Memory B cell (primary cell): Measurements from ENCODE around the gene GRM8.

Experiments
- ATAC-seq: fragments of 150-1000 bp; cut with Tn5 transposase; 2 replicates; pipeline ENCODE4 v1.10.0; 2021; ENCODE audit warnings: low read depth, mild to moderate bottlenecking, moderate library complexity
- DNase-seq, 2 donors: peaks; one replicate each; pipeline ENCODE4 v3.0.0; 2022; ENCODE audit warnings: low spot score in 2 of 2
- H3K27ac Mint-ChIP-seq: one replicate; pipeline ENCODE4 v1.8.0; 2022; ENCODE audit warnings: mild to moderate bottlenecking, moderate library complexity, mixed read lengths
- H3K27me3 Mint-ChIP-seq: one replicate; pipeline ENCODE4 v1.8.0; 2022; ENCODE audit warnings: mixed read lengths
- H3K36me3 Mint-ChIP-seq: one replicate; pipeline ENCODE4 v1.8.0; 2022; ENCODE audit warnings: mild to moderate bottlenecking, mixed read lengths
- H3K4me1 Mint-ChIP-seq: one replicate; pipeline ENCODE4 v1.8.0; 2022; ENCODE audit warnings: mixed read lengths
- H3K4me3 Mint-ChIP-seq: one replicate; pipeline ENCODE4 v1.8.0; 2022; ENCODE audit warnings: mild to moderate bottlenecking, moderate library complexity, mixed read lengths
- H3K9me3 Mint-ChIP-seq: one replicate; pipeline ENCODE4 v1.8.0; 2022; ENCODE audit warnings: mixed read lengths

The GRM8 gene

DNA sequence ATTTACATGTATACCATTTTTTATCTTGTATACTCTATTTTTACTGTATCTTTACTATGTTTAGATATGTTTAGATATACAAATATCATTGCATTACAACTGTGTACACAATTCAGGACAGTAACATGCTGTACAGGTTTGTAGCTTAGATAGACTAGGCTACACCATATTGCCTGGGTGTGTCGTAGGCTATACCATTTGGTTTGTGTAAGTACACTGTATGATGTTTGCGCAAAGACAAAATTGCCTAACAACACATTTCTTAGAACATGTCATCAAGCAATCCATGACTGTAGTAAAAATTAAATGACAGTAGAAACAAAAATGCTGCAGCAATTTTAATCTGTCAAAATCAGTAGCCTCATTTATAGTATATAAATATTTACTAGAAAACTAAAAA is 812.2 kb downstream of the GRM8 start:
- no peaks in the 10 kb centered on the region for H3K36me3 Mint-ChIP-seq
- no peaks in the 10 kb centered on the region for H3K27me3 Mint-ChIP-seq
- no peaks in the 10 kb centered on the region for H3K9me3 Mint-ChIP-seq
- H3K4me3 Mint-ChIP-seq = no peak overlapping the region
- H3K27ac Mint-ChIP-seq = no peak overlapping the region
- DNase-seq = no peak
- ATAC-seq = no peak
- no peaks in the 10 kb centered on the region for H3K4me1 Mint-ChIP-seq

GRCh38 chr7:126436213-126436868 is 816.4 kb downstream of the GRM8 start:
- Mint-ChIP-seq H3K4me1 (no peaks in the 10 kb centered on the region), H3K36me3 (no peaks in the 10 kb centered on the region), H3K27me3 (no peaks in the 10 kb centered on the region), H3K4me3 (no peak overlapping the region), H3K27ac (no peak overlapping the region), H3K9me3 (peaks cover 1% of the 10 kb centered on the region)
- ATAC-seq (no peak), DNase-seq (no peak)

- no peaks in the 10 kb centered on the region for H3K9me3 Mint-ChIP-seq
- ATAC-seq (no peak), DNase-seq (no peak)
- no peaks in the 10 kb centered on the region for H3K27me3 Mint-ChIP-seq
- no peaks in the 10 kb centered on the region for H3K36me3 Mint-ChIP-seq
- H3K27ac Mint-ChIP-seq = no peak overlapping the region
- no peak overlapping the region for H3K4me3 Mint-ChIP-seq
- no peaks in the 10 kb centered on the region for H3K4me1 Mint-ChIP-seq
These were observed 826.1 kb downstream of the GRM8 start for GRCh38 chr7:126426652-126427051.

DNA sequence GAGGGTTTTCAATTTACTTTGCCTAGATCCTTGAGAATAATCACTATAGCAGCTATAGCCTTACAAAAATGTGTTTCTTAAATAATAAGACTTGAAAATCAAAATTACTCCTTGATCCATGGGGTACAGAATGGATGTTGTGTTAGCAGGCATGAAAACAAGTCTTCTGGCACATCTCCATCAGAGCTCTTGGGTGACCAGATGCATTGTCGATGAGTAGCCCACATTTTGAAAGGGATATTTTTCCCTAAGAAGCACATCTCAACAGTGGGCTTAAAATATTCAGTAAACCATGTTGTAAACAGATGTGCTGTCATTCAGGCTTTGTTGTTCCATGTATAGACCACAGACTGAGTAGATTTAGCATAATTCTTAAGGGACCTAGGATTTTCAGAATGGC is 827.8 kb downstream of the GRM8 start:
- Mint-ChIP-seq H3K4me1 (no peaks in the 10 kb centered on the region), H3K36me3 (no peaks in the 10 kb centered on the region), H3K4me3 (no peak overlapping the region), H3K27me3 (no peaks in the 10 kb centered on the region), H3K9me3 (no peaks in the 10 kb centered on the region), H3K27ac (no peak overlapping the region)
- no peak for DNase-seq
- no peak for ATAC-seq

DNA sequence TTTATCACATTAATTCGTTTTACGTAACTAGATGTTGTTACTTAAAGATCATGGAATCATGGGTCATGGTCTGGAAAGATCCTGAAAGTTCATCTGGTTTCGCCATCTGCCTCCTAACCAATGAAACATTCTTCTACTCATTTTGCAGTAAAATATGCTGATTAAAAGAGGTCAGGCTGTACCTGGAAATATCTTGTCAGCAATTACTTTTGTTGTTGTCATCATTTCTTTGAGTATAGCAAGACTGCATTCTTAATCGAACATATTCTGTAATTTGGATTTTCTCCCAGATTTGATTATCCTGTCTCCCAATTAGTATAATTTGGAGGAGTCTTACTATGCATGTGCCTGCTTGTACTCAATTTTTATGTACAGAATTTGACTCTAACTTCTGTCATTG is 833.7 kb downstream of the GRM8 start:
- H3K27me3 Mint-ChIP-seq = no peaks in the 10 kb centered on the region
- no peaks in the 10 kb centered on the region for H3K9me3 Mint-ChIP-seq
- H3K36me3 Mint-ChIP-seq = no peaks in the 10 kb centered on the region
- H3K4me1 Mint-ChIP-seq = no peaks in the 10 kb centered on the region
- H3K27ac Mint-ChIP-seq = no peak overlapping the region
- DNase-seq (no peak), ATAC-seq (no peak)
- H3K4me3 Mint-ChIP-seq = no peak overlapping the region

DNA sequence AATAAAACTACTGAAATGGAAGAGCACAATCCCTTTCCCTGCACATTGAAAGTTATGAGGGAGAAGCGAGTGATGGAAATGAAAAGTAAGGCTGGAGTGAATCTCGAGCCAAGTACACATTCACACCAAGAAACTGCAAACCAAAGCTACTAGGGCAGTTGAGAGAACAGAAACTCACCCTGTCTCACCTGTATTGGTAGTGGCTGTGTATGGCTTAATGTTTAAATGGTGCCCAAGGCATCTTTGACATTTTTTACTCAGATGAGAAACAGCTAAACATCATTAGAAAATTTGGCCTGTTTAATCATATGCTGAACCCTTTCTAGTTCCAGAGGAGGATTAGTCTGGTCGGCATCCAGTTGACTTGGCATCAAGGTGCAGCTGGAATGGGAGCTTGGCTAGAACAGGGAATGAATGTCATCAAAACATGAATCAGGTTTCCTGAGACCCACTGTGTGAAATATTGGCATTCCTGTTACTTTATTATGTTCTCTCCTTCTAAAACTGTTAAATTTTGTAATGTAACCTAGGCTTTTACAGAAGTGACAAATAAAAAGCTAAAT is 840.8 kb downstream of the GRM8 start:
- Mint-ChIP-seq H3K36me3 (no peaks in the 10 kb centered on the region), H3K9me3 (no peaks in the 10 kb centered on the region), H3K4me1 (no peaks in the 10 kb centered on the region), H3K27ac (no peak overlapping the region), H3K27me3 (no peaks in the 10 kb centered on the region), H3K4me3 (no peak overlapping the region)
- DNase-seq = no peak
- ATAC-seq = no peak

- Mint-ChIP-seq H3K4me1 (no peaks in the 10 kb centered on the region), H3K27me3 (no peaks in the 10 kb centered on the region), H3K27ac (no peak overlapping the region), H3K9me3 (no peaks in the 10 kb centered on the region), H3K4me3 (no peak overlapping the region), H3K36me3 (no peaks in the 10 kb centered on the region)
- ATAC-seq (no peak), DNase-seq (no peak)
These were observed 841.5 kb downstream of the GRM8 start for GRCh38 chr7:126411032-126411820.

- DNase-seq (no peak), ATAC-seq (no peak)
- peaks cover 2% of the 10 kb centered on the region for H3K9me3 Mint-ChIP-seq
- H3K4me3 Mint-ChIP-seq = no peak overlapping the region
- H3K36me3 Mint-ChIP-seq = no peaks in the 10 kb centered on the region
- no peaks in the 10 kb centered on the region for H3K27me3 Mint-ChIP-seq
- H3K27ac Mint-ChIP-seq = no peak overlapping the region
- no peaks in the 10 kb centered on the region for H3K4me1 Mint-ChIP-seq
These were observed 849.7 kb downstream of the GRM8 start for GRCh38 chr7:126403040-126403439.

DNA sequence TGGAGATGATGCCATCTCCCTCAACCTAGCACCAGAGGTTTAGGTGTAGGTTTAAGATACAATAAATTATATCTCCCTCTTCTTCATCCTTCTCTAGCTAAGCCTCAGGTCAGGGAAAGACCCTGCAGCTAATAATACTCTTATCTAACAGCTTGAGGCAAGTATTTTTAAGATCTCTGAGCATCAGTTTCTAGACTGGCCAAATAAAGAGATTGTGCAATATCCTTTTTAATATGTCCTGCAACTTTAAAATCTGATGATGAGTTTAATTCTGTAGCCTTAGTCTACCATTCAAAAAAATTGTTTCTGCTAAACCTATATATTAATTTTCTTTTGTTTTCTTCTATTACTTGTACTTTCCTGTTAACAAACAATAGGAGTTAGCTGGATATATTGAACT is 850.8 kb downstream of the GRM8 start:
- no peak overlapping the region for H3K4me3 Mint-ChIP-seq
- no peak for ATAC-seq

DNA sequence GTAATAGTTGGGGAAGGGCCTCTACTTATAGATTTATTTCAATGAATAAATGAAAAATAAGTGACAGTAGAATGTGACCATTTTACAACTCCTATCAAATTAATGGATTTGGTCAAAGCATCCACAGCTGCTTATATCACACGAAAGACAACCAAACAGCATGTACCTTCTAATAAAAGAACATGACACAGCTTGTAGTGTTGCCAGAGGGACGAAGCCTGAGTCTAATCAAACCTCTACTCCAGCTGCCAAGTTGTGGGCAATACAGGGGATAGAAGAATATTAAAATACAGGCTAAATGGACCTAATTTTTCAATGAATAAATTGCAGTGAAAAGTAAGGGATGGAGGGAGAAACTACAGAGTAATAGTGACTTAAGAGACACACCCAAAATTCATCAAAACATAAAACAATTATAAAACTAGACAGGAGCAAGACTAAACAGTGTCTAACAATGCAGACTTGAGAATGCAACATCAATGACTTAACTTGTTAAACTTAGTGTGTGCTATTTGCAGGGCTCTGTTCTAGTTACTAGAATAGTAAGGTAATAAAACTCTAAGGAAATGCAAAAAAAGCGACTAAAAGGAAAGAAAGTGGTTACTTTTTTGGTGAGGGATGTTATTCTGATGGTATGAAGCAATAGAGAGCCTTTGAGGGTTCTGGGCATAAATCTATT is 853.8 kb downstream of the GRM8 start:
- ATAC-seq = no peak

More for the DNA sequence above, 850.8 kb downstream of the GRM8 start:
- no peaks in the 10 kb centered on the region for H3K27me3 Mint-ChIP-seq
- no peaks in the 10 kb centered on the region for H3K4me1 Mint-ChIP-seq
- no peak for DNase-seq
- H3K36me3 Mint-ChIP-seq = no peaks in the 10 kb centered on the region
- no peak overlapping the region for H3K27ac Mint-ChIP-seq
- H3K9me3 Mint-ChIP-seq = peaks cover 2% of the 10 kb centered on the region

GRCh38 chr7:126398285-126398684 is 854.5 kb downstream of the GRM8 start:
- no peak overlapping the region for H3K27ac Mint-ChIP-seq
- H3K9me3 Mint-ChIP-seq = peaks cover 2% of the 10 kb centered on the region
- no peak overlapping the region for H3K4me3 Mint-ChIP-seq
- ATAC-seq (no peak), DNase-seq (no peak)
- H3K4me1 Mint-ChIP-seq = no peaks in the 10 kb centered on the region
- H3K36me3 Mint-ChIP-seq = no peaks in the 10 kb centered on the region
- no peaks in the 10 kb centered on the region for H3K27me3 Mint-ChIP-seq

More for the DNA sequence above, 853.8 kb downstream of the GRM8 start:
- Mint-ChIP-seq H3K4me3 (no peak overlapping the region), H3K36me3 (no peaks in the 10 kb centered on the region), H3K27me3 (no peaks in the 10 kb centered on the region), H3K9me3 (peaks cover 2% of the 10 kb centered on the region), H3K27ac (no peak overlapping the region), H3K4me1 (no peaks in the 10 kb centered on the region)
- no peak for DNase-seq

DNA sequence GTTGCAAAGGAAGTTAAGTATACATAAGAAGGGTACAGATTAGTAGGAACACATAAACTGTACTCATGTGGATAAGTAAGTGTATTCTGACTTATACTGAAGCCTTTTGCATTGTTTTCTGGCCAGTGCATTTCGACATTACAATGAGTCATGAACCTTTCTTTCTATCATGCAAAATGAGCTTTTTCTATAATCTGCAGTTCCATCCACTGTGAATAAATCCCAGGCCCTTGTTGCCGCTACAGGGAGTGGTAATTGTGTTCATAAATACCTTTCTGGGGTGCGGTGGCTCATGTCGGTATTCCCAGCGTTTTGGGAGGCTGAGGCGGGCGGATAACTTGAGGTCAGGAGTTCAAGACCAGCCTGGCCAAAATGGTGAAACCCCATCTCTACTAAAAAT is 858.3 kb downstream of the GRM8 start:
- peaks cover 3% of the 10 kb centered on the region for H3K36me3 Mint-ChIP-seq
- no peak for ATAC-seq
- peaks cover 11% of the 10 kb centered on the region for H3K9me3 Mint-ChIP-seq
- no peak overlapping the region for H3K27ac Mint-ChIP-seq
- no peak overlapping the region for H3K4me3 Mint-ChIP-seq
- H3K27me3 Mint-ChIP-seq = no peaks in the 10 kb centered on the region
- DNase-seq = no peak
- H3K4me1 Mint-ChIP-seq = no peaks in the 10 kb centered on the region
